ENCODE results near the gene CTPS1. TPM values are rescaled to one million over a fixed set of nuclear protein-coding genes. Genes with fewer than 3 reads are reported as not detected.

The CTPS1 gene
- total and polyA plus RNA-seq, 2 donors from 2014 or later = 8.8 to 23.8 TPM

DNA sequence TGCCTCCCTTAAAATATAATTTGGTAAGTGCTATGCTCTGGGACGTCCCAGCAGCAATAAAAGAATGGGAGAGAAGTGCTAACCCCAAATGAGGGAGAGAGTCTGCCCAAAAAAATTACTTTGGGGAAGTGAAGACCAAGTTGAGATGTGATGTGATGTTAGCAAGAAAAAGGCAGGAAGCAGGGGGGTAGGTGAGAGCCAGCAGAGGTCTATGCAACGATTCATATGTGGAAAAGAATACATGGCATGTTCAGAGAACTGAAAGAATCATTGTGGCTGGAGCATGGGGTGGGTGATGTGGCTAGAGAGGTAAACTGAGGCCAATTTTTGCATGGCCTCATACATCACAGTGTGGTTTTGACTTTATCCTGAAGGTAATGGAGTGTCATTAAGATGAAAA is 5.6 kb upstream of the CTPS1 start:
- no peak overlapping the region for H3K27ac ChIP-seq (ENCODE audit: low read depth in 2 of 2, low read length in 2 of 2)
- no peak overlapping the region for H3K9ac ChIP-seq (ENCODE audit: low read length in 3 of 3)
- no peak overlapping the region for H3K4me3 ChIP-seq (ENCODE audit: low read length in 3 of 3)
- no peaks in the 10 kb centered on the region for H3K4me1 ChIP-seq (ENCODE audit: control insufficient read depth in 2 of 3, insufficient read depth in 2 of 3, low read depth in 1 of 3, low read length in 3 of 3)
- no peak for FAIRE-seq
- intact Hi-C loops (cut with DNase I) = no loop called here
- H3K9me3 ChIP-seq (ENCODE audit: control insufficient read depth in 2 of 3, insufficient read depth in 1 of 3, low read length in 3 of 3) = no peaks in the 10 kb centered on the region
- no peaks in the 10 kb centered on the region for H3K36me3 ChIP-seq (ENCODE audit: control insufficient read depth in 2 of 3, insufficient read depth in 3 of 3, low read length in 3 of 3)
- TF ChIP-seq CTCF (IDR thresholded peaks at IDR 0.05; ENCODE audit: borderline replicate concordance, extremely low read depth, insufficient read depth) = no peak
- no peaks in the 10 kb centered on the region for H3K27me3 ChIP-seq (ENCODE audit: control insufficient read depth, insufficient read depth, low read length)
- no peak for DNase-seq

DNA sequence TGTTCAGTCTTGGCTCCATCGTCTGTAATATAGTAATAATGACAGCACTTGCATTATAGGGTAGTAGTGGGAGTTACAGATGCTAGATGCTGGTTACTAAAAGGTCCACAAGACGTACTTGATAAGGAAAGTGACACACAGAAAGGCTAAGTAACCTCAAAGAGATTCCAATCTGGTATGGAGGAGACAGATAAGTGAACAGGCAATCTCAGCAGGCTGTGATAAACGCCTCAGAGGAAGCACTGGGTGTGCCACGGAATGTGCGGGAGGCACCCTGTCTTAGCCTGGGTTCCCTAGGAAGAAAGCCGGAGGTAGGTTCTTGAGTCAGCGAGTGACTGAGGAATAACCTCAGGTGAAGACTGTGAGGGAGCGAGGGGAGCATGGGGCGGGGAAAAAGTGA is 4.6 kb upstream of the CTPS1 start:
- Histone ChIP-seq H3K36me3 (ENCODE audit: control insufficient read depth in 2 of 3, insufficient read depth in 3 of 3, low read length in 3 of 3) (no peaks in the 10 kb centered on the region), H3K4me3 (ENCODE audit: low read length in 3 of 3) (no peak overlapping the region), H3K9ac (ENCODE audit: low read length in 3 of 3) (no peak overlapping the region), H3K4me1 (ENCODE audit: control insufficient read depth in 2 of 3, insufficient read depth in 2 of 3, low read depth in 1 of 3, low read length in 3 of 3) (peaks cover 0 to 4% (median 0%) of the 10 kb centered on the region in 3 donors), H3K27me3 (ENCODE audit: control insufficient read depth, insufficient read depth, low read length) (no peaks in the 10 kb centered on the region), H3K9me3 (ENCODE audit: control insufficient read depth in 2 of 3, insufficient read depth in 1 of 3, low read length in 3 of 3) (no peaks in the 10 kb centered on the region), H3K27ac (ENCODE audit: low read depth in 2 of 2, low read length in 2 of 2) (no peak overlapping the region)
- TF ChIP-seq CTCF (IDR thresholded peaks at IDR 0.05; ENCODE audit: borderline replicate concordance, extremely low read depth, insufficient read depth) = no peak
- intact Hi-C loops (cut with DNase I) = no loop called here
- FAIRE-seq (no peak), DNase-seq (no peak)

DNA sequence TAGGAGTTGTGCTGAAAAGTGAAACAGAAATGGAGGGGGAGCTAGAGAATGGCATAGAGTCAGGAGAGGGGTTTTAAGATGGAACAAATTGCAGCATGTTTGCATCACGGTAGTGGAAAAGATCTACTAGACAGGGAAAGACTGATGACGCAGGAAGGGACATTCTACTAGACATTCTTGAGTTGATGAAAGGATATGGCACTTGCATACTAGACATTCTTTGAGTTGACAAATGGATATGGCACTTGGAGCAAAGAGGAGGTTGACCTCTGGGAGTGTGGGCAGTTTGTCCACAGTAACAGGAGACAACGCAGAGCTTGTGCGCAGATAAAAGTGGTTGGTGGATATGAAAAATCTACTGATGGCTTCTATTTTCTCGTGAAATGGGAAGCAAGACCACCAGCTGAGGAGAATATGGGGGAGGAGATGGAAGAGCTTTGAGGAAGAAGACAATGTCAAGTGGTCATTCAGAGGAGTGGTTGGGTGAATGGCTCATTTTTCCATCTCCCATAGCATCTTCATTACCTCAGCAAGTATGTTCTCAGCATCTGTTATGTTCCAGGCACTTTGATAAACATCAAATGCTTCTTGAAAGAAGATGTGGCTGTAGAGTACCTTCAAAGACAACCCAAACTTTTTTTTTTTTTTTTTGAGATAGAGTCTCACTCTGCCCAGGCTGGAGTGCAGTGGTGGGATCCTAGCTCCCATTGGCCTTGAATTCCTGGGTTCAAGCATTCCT is 2.4 kb upstream of the CTPS1 start:
- DNase-seq (no peak), FAIRE-seq (no peak)
- Histone ChIP-seq H3K27me3 (ENCODE audit: control insufficient read depth, insufficient read depth, low read length) (no peaks in the 10 kb centered on the region), H3K9ac (ENCODE audit: low read length in 3 of 3) (no peak overlapping the region), H3K27ac (ENCODE audit: low read depth in 2 of 2, low read length in 2 of 2) (no peak overlapping the region), H3K4me1 (ENCODE audit: control insufficient read depth in 2 of 3, insufficient read depth in 2 of 3, low read depth in 1 of 3, low read length in 3 of 3) (peaks cover 0 to 12% (median 9%) of the 10 kb centered on the region in 3 donors), H3K36me3 (ENCODE audit: control insufficient read depth in 2 of 3, insufficient read depth in 3 of 3, low read length in 3 of 3) (no peaks in the 10 kb centered on the region), H3K9me3 (ENCODE audit: control insufficient read depth in 2 of 3, insufficient read depth in 1 of 3, low read length in 3 of 3) (no peaks in the 10 kb centered on the region), H3K4me3 (ENCODE audit: low read length in 3 of 3) (no peak overlapping the region)
- intact Hi-C loops (cut with DNase I) = no loop called here
- no peak for TF ChIP-seq CTCF (IDR thresholded peaks at IDR 0.05; ENCODE audit: borderline replicate concordance, extremely low read depth, insufficient read depth)

Measured in kidney (tissue), 14 donors.